Measurements from ENCODE around the gene DLGAP1.

- TF ChIP-seq CTCF (IDR thresholded peaks at IDR 0.05) = no peak
- no peak for TF ChIP-seq TP53 (CRISPR knock-in tag; IDR thresholded peaks at IDR 0.05)
- TF ChIP-seq CREM (CRISPR knock-in tag; IDR thresholded peaks at IDR 0.05) = no peak
- TF ChIP-seq MAX (CRISPR knock-in tag; IDR thresholded peaks at IDR 0.05) = no peak
- TF ChIP-seq NR2C2 (CRISPR knock-in tag; IDR thresholded peaks at IDR 0.05) = no peak
- no peak for TF ChIP-seq NR3C1 (CRISPR knock-in tag; conservative IDR thresholded peaks at IDR 0.05; ENCODE audit: low read depth)
- no peak for TF ChIP-seq ZNF281 (CRISPR knock-in tag; IDR thresholded peaks at IDR 0.05)
- no peak for TF ChIP-seq CREB1 (CRISPR knock-in tag; IDR thresholded peaks at IDR 0.05)
- TF ChIP-seq SMAD3 (CRISPR knock-in tag; IDR thresholded peaks at IDR 0.05; ENCODE audit: borderline replicate concordance) = no peak
- TF ChIP-seq SMAD4 (CRISPR knock-in tag; IDR thresholded peaks at IDR 0.05) = no peak
- TF ChIP-seq USF2 (CRISPR knock-in tag; IDR thresholded peaks at IDR 0.05) = no peak
- no peak for TF ChIP-seq PREB (CRISPR knock-in tag; IDR thresholded peaks at IDR 0.05; ENCODE audit: borderline replicate concordance)
- TF ChIP-seq ATF3 (CRISPR knock-in tag; conservative IDR thresholded peaks at IDR 0.05) = no peak
- no peak for TF ChIP-seq AFF4 (CRISPR knock-in tag; IDR thresholded peaks at IDR 0.05; ENCODE audit: borderline replicate concordance)
These were observed 745.9 kb downstream of the DLGAP1 start for GRCh38 chr18:3709205-3709604.

All from WTC11 (cell line).